Fibroblast of skin of back (primary cell): Measurements from ENCODE around the gene RDM1. TPM values are rescaled to one million over a fixed set of nuclear protein-coding genes. Genes with fewer than 3 reads are reported as not detected.
"Not testable (repeated sequence)": the region's sequence is repeated elsewhere in the genome, so short reads cannot be mapped to it uniquely, and the experiment has no call there.

Experiments
- DNase-seq: peaks from one replicate; pipeline ENCODE4 v3.0.0-alpha.2; 2013
- polyA plus RNA-seq, 2 experiments: library from polyadenylated mRNA; unstranded; fragments of 120-200 nt; gene quantifications; one replicate each; pipeline ENCODE4 v1.2.1, GENCODE V29; 2013; ENCODE audit not compliant: insufficient read length in 2 of 2

Gene RDM1, protein sequence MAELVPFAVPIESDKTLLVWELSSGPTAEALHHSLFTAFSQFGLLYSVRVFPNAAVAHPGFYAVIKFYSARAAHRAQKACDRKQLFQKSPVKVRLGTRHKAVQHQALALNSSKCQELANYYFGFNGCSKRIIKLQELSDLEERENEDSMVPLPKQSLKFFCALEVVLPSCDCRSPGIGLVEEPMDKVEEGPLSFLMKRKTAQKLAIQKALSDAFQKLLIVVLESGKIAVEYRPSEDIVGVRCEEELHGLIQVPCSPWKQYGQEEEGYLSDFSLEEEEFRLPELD
- polyA plus RNA-seq (2013, experiment 1 of 2; ENCODE audit: insufficient read length), result 0.31 TPM
- polyA plus RNA-seq (2013, experiment 2 of 2; ENCODE audit: insufficient read length), result not detected

- peak; percentile 65 for DNase-seq
These were observed at the start of gene RDM1 for GRCh38 chr17:35930211-35931065. Gene RDM1 (minus strand): TSS chr17:35930773. CDS start chr17:35930727, 46 bp downstream.

DNA sequence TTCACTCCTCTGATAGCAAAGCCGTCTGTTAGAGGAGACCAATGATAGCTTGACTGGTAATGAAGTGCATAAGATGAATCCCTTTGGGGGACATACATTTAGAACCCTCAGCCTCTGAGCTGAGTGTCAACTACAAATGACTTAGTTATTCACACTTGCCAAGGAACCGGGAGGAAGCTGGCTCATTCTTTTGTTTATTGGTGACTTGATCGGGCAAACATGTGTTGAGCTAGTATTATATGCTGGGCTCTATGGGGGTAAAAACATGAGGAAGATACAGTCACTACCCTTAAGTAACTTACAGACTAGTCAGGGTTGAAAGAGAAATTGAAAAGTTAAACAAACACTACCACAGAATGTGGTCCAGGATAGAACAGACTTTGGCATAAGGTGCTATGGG lies 47.8 kb upstream of the RDM1 start:
- no peak for DNase-seq

- DNase-seq, result no peak
These were observed 46.9 kb upstream of the RDM1 start for GRCh38 chr17:35977509-35977908.

- DNase-seq, result peak; percentile 63
These were observed 43.0 kb upstream of the RDM1 start for GRCh38 chr17:35973333-35974260.

DNA sequence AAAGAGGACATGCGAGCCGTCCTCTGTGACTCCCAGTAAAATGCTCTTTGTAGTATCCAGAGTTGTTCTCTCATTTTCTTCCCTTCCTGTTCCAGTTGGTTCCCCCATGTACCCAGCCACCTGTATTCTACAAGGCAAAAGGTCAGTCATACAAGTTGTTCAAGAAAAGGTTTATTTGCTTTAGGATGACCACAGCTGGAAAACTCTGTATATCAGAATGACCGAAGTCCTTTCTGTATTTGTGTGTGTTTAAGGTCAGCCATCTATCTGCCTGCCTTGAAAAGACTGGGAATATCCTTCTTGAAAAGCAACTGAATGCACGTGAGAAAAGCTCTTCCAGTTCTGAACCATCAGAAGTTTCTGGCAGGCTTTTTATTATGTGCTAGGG lies 42.4 kb upstream of the RDM1 start:
- no peak for DNase-seq

GRCh38 chr17:35972535-35972934 lies 42.0 kb upstream of the RDM1 start:
- DNase-seq, result no peak

DNA sequence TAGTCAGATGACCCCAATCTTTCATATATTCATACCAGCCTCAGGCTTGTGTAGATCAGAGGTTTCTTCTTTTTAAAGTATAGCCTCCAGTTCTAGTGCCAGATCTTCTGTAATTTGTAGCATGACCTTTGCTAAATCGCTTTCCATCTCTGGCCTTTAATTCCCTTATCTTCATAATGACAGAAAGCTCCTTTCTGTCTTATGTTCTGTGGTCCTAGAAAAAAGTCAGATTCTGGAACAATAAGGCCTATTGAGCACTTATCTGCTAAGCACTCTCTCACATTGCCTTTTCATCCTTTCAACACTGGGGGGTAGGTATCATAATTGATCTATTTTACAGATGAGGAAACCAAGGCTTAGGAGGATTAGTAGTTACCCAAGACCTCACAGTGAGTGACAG lies 41.5 kb upstream of the RDM1 start:
- no peak for DNase-seq

DNA sequence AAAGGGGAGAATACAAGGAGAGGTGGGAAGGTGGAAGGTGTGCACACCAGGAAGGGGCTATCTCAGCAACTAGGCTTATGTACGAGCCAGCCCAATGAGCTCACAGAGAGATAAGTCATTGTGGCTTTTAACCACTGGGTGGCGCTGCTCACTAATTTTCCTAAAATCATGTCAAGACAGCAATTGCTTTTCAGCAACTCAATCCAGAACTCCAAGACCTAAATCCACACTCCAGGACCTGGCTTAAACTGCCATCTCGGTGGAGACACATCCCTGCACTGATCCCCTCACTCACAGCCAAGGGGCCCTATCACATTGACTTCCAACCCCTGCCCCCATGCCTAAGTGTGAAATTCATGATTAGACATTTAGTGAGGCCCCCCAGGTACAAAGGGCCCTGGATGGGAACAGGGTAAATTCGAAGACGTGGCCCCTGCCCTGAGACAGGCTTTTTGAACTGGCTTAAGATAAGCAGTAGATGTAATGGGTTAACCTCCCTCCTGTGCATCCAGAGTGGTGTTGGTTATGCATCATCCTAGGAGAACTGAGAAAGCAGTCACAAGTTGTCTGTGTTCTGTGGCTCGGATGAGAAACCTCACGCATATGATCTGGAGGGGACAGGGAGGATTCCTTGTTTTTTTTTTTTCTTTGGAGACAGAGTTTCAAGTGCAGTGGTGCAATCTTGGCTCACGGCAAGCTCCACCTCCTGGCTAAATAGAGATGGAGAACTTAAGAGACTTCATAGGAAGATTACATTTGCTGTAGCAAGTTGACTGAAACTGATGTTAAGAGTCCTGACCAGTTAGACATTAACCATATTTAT lies 39.2 kb upstream of the RDM1 start:
- peak; percentile 60 for DNase-seq

- no peak for DNase-seq
These were observed 38.0 kb upstream of the RDM1 start for GRCh38 chr17:35968520-35969054.

DNA sequence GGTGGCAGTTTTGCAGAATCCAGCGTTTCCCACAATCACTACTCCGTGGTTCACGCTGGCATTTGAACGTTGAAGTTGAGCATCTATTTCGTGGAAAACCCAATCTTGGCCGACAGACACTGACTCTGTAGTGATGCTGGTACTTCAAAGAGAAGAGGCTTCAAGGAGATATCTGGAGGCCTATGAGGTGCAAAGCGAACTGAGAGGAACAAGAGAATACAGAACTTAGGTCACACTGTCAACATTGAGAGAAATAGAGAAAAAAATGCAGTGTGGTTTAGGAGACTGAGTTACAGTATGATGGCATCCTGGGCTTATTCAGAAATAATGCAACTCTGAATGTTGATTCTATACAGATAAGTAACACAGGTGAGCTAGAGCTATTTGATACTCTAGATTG lies 34.7 kb upstream of the RDM1 start:
- no peak for DNase-seq

DNA sequence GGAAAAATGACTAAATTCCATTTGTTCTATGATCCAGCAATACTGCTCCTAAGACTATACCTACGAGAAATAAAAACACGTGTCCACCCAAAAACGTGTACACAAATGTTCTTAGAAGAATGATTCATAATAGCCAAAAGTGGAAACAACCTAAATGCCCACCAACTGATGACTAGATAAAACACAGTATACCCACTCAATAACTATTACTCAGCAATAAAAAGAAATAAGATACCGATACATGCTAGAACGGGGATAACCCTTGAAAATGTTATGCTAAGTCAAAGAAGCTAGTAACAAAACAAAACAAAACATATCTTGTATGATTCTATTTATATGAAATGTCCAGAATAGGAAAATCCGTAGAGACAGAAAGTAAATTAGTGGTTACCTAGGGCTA lies 33.1 kb upstream of the RDM1 start:
- DNase-seq, result no peak

- DNase-seq, result no peak
These were observed 23.1 kb upstream of the RDM1 start for GRCh38 chr17:35953720-35954119.

- DNase-seq, result peak; percentile 7
These were observed 18.8 kb upstream of the RDM1 start for GRCh38 chr17:35949401-35949800.

DNA sequence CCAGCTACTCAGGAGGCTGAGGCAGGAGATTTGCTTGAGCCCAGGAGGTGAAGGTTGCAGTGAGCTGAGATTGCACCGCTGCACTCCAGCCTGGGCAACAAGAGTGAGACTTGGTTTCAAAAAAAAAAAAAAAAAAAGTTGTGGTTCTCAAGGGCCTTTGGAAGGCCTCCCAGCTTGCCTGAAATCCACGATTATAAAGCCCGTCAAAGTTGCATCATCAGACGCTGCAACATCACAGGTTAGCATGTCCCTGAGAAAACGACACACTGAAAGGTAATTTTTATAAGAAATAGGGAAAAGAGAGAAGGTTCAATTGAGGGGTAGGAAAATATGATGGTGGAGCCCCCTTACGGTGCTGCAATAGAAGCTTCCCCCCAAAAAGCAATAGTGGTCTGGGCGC lies 17.5 kb upstream of the RDM1 start:
- DNase-seq, result no peak

GRCh38 chr17:35947156-35947585 lies 16.6 kb upstream of the RDM1 start:
- peak; percentile 42 for DNase-seq

- peak; percentile 13 for DNase-seq
These were observed 13.6 kb upstream of the RDM1 start for GRCh38 chr17:35944151-35944550.

DNA sequence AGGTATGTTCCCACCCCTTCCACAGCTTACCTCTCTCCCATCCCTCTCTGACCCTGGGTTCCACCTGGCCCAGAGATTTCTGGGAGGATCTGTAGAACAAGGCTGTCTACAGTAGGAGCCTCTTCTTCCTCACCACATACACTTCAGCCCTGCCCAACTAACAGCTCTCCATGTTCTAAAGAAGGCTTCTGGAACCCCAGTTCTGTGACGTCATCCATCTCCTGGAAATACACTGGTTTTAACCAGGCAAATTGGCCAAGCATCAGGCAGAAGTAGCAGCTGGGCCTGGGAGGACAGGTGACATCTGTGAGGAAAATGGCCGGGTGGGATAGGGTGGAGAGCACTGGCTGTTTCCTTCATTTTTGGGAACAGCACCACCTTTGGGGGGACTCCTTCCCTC lies 13.0 kb upstream of the RDM1 start, which contains the start of gene LYZL6:
LYZL6 (minus strand) TSS at position 177 of the 400 bp plus-strand sequence. CDS start 4,357 bp downstream, outside the sequence.
- DNase-seq, result no peak

GRCh38 chr17:35942588-35943186 lies 12.1 kb upstream of the RDM1 start:
- no peak for DNase-seq

DNA sequence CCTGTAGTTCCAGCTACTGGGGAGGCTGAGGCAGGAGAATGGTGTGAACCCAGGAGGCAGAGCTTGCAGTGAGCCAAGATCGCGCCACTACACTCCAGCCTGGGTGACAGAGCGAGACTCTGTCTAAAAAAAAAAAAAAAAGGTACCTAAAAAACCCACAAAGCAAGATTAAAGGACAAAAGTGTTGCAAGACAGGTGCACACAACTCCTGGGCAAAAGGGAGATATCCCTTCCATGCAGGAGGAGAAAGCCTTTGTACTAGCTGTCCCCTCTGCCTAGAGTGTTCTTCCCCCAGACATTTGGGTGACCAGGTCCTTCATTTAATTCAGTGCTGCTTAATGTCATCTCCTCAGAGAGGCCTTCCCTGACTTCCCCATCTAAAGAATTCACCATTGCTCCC lies 7.9 kb upstream of the RDM1 start:
- DNase-seq, result not testable (repeated sequence)

GRCh38 chr17:35936063-35936462 lies 5.5 kb upstream of the RDM1 start:
- no peak for DNase-seq

DNA sequence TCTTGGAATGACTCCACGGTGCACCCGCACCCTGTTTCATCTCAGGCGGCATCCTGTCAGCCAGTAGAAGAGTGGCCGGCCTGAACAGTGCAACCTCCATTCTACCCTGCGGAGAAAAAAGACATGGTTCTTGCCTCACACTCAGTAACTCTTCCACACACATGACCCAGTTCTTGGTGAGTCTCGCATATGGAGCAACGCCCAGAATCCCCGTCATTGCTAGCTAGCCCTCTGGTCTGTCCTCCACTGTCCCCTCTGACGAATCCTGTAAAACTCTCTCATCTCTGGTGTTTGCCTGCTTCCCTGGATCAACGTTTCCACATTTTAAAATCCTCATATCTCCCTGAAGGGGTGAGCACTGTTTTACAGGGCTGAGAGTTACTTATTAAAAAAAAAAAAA lies 4.2 kb upstream of the RDM1 start:
- no peak for DNase-seq
